Middle frontal gyrus (tissue), 1 donor: Measurements from ENCODE around the gene POPDC2.

Source experiments
- DNase-seq: peaks from one replicate; pipeline ENCODE4 v3.0.0-alpha.2; 2015; ENCODE audit warnings: low spot score; ENCODE audit errors: extremely low spot score

Gene POPDC2

GRCh38 chr3:119641416-119641815 lies 19.0 kb downstream of the POPDC2 start:
- DNase-seq: no peak

DNA sequence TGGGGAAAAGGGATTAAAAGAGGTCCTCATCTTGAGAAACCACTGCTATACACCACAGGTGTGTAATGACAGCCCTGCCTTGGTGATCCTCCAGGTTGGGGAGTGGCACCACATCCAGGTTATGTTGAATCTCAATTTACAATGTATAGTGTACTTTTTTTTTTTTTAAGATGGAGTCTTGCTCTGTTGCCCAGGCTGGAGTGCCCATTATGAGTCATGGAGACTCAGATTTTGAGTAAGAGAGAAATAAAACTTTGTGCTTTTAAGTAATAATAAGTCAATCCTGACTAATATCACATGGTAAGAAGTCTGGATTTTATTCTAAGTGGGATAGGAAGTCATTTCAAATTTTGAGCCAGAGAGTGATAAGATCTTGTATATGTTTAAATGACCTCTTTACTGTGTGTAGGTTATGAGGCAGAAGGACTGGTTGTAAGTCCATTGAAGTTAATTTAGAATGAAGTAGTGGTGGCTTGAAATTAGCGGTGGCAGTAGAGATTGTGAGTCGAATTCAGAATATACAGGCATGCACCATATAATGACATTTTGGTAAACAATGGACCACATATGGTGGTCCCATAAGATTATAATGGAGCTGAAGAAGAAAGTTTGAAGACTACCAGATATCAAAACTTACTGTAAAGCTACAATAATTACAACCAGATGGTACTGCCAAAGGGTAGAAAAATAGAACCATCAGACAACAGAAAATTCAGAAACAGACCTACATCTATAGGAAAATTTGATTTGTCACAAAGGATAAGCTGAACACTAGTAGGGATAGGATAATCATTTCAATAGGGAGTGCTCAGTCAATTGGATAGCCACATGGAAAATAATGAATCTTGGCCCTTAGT lies 20.7 kb downstream of the POPDC2 start:
- no peak for DNase-seq

DNA sequence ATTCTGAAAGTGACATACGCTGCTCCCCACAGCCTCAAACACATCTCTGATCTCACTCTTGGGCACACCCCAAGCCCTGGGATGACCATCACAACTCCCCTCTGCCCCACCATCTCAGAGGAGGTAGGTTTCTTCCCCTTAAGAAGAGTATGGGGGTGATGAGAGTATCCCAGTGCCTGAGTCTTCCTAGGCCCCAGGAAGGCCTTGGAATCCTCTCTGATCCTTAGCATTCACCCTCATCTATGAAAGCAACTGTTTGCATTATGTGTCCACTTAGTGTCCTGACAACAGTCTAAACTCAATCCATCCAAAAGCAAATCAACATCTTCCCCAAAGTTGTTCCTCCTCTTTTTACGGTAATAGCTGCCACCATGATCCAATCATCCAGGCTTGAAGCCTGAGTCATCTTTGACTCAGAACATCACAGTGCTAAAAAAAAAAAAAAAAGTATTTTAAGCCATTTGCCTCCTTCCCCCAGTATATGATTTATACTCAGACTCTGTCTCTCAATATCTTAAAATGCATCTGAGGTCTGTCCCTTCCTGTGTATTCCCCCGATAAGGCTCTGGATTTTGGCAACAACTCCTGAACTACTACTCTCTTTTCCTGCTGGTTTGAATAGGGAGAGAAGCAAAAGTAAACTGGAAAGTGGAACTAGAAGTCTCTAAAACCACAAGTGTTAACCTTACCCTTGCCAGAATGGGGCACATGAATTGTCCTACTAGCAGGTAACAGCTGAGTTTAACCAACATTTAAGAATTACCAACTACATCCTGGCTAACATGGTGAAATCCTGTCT lies 22.5 kb downstream of the POPDC2 start:
- no peak for DNase-seq

GRCh38 chr3:119636891-119637611 lies 23.3 kb downstream of the POPDC2 start:
- DNase-seq: no peak

GRCh38 chr3:119636249-119636648 lies 24.1 kb downstream of the POPDC2 start:
- DNase-seq: no peak

DNA sequence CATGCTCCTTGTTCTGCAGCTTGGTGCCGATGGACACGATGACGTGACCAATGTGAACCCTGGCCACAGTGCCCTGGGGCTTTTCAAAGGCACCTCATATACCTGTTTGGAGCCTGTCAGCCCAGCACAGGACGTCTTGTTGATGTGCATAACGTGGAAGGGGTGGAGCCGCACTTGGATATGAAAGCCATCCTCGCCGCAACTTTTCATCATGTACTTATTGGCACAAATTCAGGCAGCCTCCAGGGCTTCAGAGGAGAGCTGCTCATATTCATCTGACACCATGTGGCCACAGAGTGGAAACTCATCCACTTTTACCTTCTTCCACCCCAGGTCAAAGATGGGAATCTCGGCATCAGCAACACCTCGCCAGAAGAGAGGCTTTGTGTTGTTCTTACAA lies 24.7 kb downstream of the POPDC2 start:
- no peak for DNase-seq

DNA sequence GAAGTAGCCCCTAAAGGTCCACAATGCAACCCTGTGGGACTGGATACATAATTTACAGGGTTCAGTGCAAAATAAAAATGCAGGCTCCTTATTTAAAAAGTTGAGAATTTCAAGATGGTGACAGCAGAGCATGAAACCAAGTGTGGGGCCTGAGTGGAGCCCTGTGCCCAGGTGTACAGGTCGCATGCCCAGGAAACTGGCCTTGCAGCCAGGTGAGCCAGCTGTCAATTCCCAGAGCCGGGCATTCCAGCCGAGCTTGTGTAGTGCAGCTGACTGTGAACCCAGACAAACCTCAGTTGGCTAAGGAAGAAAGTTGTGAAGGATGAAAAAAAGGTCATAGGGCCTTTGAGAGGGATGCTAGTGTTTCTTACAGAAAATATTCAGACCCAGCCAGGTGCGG lies 27.6 kb downstream of the POPDC2 start:
- no peak for DNase-seq

DNA sequence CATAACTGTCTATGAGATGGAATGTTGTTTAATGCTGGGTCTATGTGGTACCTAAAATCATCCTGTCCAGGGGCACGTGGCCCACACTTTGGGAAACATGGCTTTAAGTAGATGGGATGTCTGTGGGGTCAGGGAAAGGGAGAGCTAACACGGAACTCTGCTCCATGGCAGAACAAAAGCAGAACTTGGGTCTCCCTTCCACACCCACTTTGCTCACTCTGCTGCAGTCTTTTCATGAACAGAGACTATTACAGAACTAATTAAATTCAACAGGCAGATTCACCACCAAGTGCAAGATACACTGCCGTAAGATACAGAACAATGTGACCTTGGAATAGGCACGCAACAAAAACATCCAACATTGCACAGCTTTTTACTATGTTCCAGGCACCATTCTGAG lies 28.2 kb downstream of the POPDC2 start:
- no peak for DNase-seq

GRCh38 chr3:119631516-119631915 lies 28.9 kb downstream of the POPDC2 start:
- DNase-seq: no peak

- no peak for DNase-seq
These were observed 29.5 kb downstream of the POPDC2 start for GRCh38 chr3:119630880-119631329.

DNA sequence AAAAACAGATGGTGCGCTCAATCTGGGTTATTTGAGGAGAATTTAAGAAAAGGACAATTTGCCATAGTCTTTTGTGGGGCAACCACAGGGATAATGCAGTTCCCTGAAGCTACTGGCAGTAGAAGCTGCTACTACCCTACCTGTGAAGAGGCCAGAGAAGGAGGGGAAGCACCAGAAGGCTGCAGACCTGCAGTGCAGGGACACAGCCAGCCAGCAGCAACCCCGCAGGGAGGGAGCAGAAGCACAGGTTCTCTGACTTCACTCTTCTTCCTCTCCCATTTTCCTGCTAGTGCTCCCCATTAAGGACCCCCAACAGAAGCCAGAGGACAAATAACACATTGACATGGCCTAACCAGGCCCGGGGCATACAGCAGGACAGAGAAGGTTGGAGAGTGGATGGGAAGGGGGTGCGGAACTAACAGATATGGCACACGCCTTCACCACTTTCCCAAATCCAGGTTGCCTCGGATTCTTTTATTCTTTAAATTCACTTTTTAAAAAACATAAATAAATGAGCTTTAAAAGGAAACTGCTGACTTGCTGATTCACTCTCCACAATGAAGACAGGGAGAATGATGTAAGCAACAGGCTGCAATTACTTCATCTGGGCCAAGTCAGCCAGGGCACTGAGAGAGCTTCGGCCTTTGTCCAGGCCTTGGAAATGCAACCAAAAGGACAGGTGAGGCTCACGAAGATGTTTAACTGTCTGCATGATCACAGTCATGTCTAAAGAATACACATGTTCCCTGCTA lies 30.1 kb downstream of the POPDC2 start:
- no peak for DNase-seq

DNA sequence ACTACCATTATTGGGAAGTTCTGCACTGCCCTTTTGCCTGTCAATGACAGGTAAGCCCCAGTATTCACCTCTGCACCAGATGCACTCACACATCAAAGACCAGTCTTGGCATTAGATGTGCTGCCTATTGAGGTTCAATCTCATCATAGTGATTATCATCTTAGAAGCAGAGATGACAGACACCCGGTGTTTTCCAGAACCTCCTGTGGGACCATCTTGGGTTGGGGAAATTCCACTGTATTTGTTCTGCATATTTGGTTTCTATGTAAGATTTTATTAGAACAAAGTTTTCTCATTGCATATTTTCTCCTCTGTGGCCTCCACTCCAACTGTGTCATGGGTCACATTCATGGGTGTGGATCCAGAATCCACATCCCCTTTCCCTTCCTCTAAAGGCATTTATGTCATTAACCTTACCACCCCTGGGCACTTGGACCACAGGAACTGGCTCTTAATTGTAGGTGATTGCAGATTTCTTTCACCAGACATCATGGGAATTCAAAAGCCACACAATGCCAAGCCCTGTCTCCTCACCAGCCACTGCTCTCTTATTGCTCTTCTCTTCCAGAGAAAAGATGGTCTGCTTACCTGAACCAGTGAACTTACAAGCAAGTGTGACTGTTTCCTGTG lies 31.5 kb downstream of the POPDC2 start:
- no peak for DNase-seq

- DNase-seq: no peak
These were observed 32.0 kb downstream of the POPDC2 start for GRCh38 chr3:119628390-119628789.

DNA sequence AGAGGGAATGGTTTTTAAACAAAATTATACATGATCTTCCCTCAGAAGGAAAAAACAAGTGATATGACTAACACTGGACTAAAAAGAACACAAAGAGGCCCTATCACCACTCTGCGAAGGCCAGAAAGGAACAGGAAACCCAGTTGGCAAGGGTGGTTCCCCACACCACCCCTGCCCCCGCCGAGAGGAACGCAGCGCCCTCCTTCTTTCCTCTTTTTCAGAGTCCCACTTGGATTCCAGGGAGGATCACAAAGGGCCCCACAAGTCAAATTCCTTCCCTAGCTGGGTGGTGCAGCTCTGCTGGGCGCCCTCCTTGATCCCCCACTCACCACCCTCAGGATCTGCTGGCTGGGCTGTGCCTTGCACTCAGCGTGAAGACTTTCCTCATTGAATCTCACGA lies 32.9 kb downstream of the POPDC2 start:
- no peak for DNase-seq

GRCh38 chr3:119626196-119626595 lies 34.2 kb downstream of the POPDC2 start:
- no peak for DNase-seq

GRCh38 chr3:119625451-119626153 lies 34.8 kb downstream of the POPDC2 start:
- DNase-seq: no peak

DNA sequence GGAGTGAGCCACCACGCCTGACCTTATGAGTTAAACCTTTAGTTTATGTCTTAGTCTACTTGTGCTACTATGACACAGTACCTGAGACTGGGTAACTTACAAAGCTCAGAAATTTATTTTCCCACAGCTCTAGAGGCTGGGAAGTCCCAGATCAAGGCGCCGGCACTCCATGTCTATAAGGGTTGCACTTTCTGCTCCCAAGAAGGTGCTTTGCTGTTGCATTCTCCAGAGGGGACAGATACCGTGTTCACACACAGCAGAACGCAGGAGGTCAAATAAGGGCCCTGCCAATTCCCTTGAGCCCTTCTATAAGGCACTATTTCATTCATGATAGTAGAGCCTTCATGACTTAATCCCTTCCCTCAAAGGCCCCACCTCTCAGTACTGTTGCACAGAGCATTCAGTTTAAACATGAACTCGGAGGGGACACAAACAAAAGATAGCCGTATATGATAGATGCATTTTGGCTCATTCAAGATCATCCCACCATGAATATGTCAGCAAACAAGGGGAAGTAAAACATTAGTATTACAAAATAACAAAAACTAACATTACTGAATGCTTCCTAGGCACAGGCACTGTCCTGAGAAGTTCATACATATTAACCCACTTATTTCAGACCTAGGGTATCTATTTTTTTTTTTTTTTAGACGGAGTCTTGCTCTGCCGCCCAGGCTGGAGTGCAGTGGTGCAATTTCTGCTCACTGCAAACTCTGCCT lies 36.2 kb downstream of the POPDC2 start:
- DNase-seq: no peak

DNA sequence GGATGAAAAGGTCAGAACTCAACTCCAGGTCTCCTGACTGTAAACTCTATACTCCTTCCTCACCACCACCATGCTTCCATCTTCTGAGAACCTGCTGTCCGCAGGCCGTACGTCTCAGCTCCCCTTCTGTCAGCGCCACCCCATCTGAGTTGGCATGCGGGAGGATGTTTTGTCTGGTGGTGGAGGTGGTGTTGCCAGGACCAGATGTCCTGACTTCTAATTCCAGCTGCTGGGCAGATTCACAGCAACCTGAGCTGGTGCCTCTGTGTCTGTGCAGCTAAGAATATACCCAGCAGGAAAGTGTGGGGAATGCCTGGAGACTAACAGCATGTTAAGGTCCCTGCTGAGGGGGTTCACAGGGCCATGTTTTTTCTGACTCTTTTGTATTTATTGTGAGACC lies 39.5 kb downstream of the POPDC2 start:
- DNase-seq: no peak

- no peak for DNase-seq
These were observed 41.3 kb downstream of the POPDC2 start for GRCh38 chr3:119619094-119619493.
